ENCODE measurements around the gene SNX25. TPM values are rescaled to one million over a fixed set of nuclear protein-coding genes. Genes with fewer than 3 reads are reported as not detected.

SNX25 gene
- total and polyA plus RNA-seq, 2 donors (not counting 1 experiment from before 2014, with no cell fraction given) = 12.0 to 77.6 TPM

GRCh38 chr4:185358959-185359358, 149.6 kb downstream of the SNX25 start:
- no peak overlapping the region for H2AFZ ChIP-seq (ENCODE audit: insufficient read depth, low read depth, low read length, poor library complexity, severe bottlenecking)
- no peak overlapping the region for H3K27ac Mint-ChIP-seq
- no peak overlapping the region for H3K27ac ChIP-seq (ENCODE audit: low read length in 2 of 2)
- H3K9me3 ChIP-seq (ENCODE audit: control extremely low read depth in 1 of 3, control insufficient read depth in 2 of 3, insufficient read depth in 1 of 3, low read length in 2 of 3) = no peaks in the 10 kb centered on the region
- no peak overlapping the region for H3K4me3 Mint-ChIP-seq
- H3K4me1 ChIP-seq (ENCODE audit: control insufficient read depth in 2 of 2, insufficient read depth in 2 of 2, low read length in 2 of 2) = no peaks in the 10 kb centered on the region
- H3K9me3 Mint-ChIP-seq (ENCODE audit: insufficient read depth) = no peaks in the 10 kb centered on the region
- ChIA-PET POLR2A (no interaction called here), CTCF (no interaction called here)
- no peaks in the 10 kb centered on the region for H4K20me1 ChIP-seq (ENCODE audit: control insufficient read depth, insufficient read depth, low read length, poor library complexity, severe bottlenecking)
- H3K27me3 Mint-ChIP-seq = no peaks in the 10 kb centered on the region
- intact Hi-C loops (cut with micrococcal nuclease) = loop anchor here (5.0 kb wide), 1 partner anchor 37 kb away; no protein-coding TSS in a partner anchor
- no peak overlapping the region for H3K4me3 ChIP-seq (ENCODE audit: control extremely low read depth in 1 of 5, extremely low read depth in 1 of 5, insufficient read depth in 1 of 5, low read depth in 2 of 5, low read length in 4 of 5)
- peaks cover 8% of the 10 kb centered on the region for H3K4me1 Mint-ChIP-seq
- H3K27me3 ChIP-seq (replicated peaks in 1 of 4; ENCODE audit: control extremely low read depth in 1 of 4, control insufficient read depth in 3 of 4, insufficient read depth in 4 of 4, low read length in 3 of 4) = no peaks in the 10 kb centered on the region
- no peaks in the 10 kb centered on the region for H3K79me2 ChIP-seq (ENCODE audit: control insufficient read depth, insufficient read depth, low read length)
- H3K36me3 ChIP-seq (replicated peaks in 1 of 2; ENCODE audit: control extremely low read depth in 1 of 2, control insufficient read depth in 1 of 2, extremely low read depth in 1 of 2, insufficient read depth in 2 of 2, low read length in 1 of 2) = peaks cover 3 to 47% of the 10 kb centered on the region in 2 experiments
- no peak overlapping the region for H3K4me2 ChIP-seq (replicated peaks; ENCODE audit: low read depth, low read length, poor library complexity, severe bottlenecking)
- TF ChIP-seq CTCF (IDR thresholded peaks at IDR 0.05) = no peak
- TF ChIP-seq EZH2 (IDR thresholded peaks at IDR 0.05; ENCODE audit: borderline replicate concordance, insufficient read depth, low read depth, low read length, poor library complexity, severe bottlenecking) = no peak
- no peak for DNase-seq
- no peak overlapping the region for H3K9ac ChIP-seq (ENCODE audit: low read length)
- 100% methylated on average over 2 of the region's 4 CpGs for WGBS (ENCODE audit: insufficient coverage)
- ATAC-seq (ENCODE audit: low read depth) = no peak

GRCh38 chr4:185359767-185360446, 150.5 kb downstream of the SNX25 start:
- Histone ChIP-seq H3K79me2 (ENCODE audit: control insufficient read depth, insufficient read depth, low read length) (no peaks in the 10 kb centered on the region), H3K27ac (ENCODE audit: low read length in 2 of 2) (no peak overlapping the region), H3K4me1 (ENCODE audit: control insufficient read depth in 2 of 2, insufficient read depth in 2 of 2, low read length in 2 of 2) (no peaks in the 10 kb centered on the region), H4K20me1 (ENCODE audit: control insufficient read depth, insufficient read depth, low read length, poor library complexity, severe bottlenecking) (no peaks in the 10 kb centered on the region), H3K9me3 (ENCODE audit: control extremely low read depth in 1 of 3, control insufficient read depth in 2 of 3, insufficient read depth in 1 of 3, low read length in 2 of 3) (no peaks in the 10 kb centered on the region), H3K4me3 (ENCODE audit: control extremely low read depth in 1 of 5, extremely low read depth in 1 of 5, insufficient read depth in 1 of 5, low read depth in 2 of 5, low read length in 4 of 5) (no peak overlapping the region), H3K9ac (ENCODE audit: low read length) (no peak overlapping the region), H3K36me3 (replicated peaks in 1 of 2; ENCODE audit: control extremely low read depth in 1 of 2, control insufficient read depth in 1 of 2, extremely low read depth in 1 of 2, insufficient read depth in 2 of 2, low read length in 1 of 2) (peaks cover 3 to 38% of the 10 kb centered on the region in 2 experiments), H3K27me3 (replicated peaks in 1 of 4; ENCODE audit: control extremely low read depth in 1 of 4, control insufficient read depth in 3 of 4, insufficient read depth in 4 of 4, low read length in 3 of 4) (no peaks in the 10 kb centered on the region), H3K4me2 (replicated peaks; ENCODE audit: low read depth, low read length, poor library complexity, severe bottlenecking) (no peak overlapping the region), H2AFZ (ENCODE audit: insufficient read depth, low read depth, low read length, poor library complexity, severe bottlenecking) (no peak overlapping the region)
- WGBS (ENCODE audit: insufficient coverage) = 98% methylated on average over 4 of the region's 8 CpGs
- H3K27ac Mint-ChIP-seq = no peak overlapping the region
- no peak for TF ChIP-seq CTCF (IDR thresholded peaks at IDR 0.05)
- no peak for TF ChIP-seq EZH2 (IDR thresholded peaks at IDR 0.05; ENCODE audit: borderline replicate concordance, insufficient read depth, low read depth, low read length, poor library complexity, severe bottlenecking)
- ChIA-PET POLR2A (no interaction called here), CTCF (no interaction called here)
- H3K4me1 Mint-ChIP-seq = peaks cover 8% of the 10 kb centered on the region
- ATAC-seq (ENCODE audit: low read depth) (no peak), DNase-seq (no peak)
- no peak overlapping the region for H3K4me3 Mint-ChIP-seq
- no peaks in the 10 kb centered on the region for H3K27me3 Mint-ChIP-seq
- no peaks in the 10 kb centered on the region for H3K9me3 Mint-ChIP-seq (ENCODE audit: insufficient read depth)
- intact Hi-C loops (cut with micrococcal nuclease) = loop anchor here (5.0 kb wide), 1 partner anchor 38 kb away; no protein-coding TSS in a partner anchor

Data from B cell (primary cell).